HepG2 (cell line): ENCODE data around the gene GLT1D1.

ENCODE experiments used
- EP300 ChIP-seq, 3 experiments: sonication (generic) in 1 of 3; formaldehyde crosslinking in 1 of 3; IDR thresholded peaks; 2 replicates each; pipeline versions ENCODE4 v1.5.1 to v1.6.1; 2011 to 2020; ENCODE audit warnings: low read depth in 2 of 3, low read length in 2 of 3, borderline replicate concordance in 1 of 3, improper control_type of control experiment in 1 of 3, mild to moderate bottlenecking in 1 of 3, missing genetic modification reagents in 1 of 3, moderate library complexity in 1 of 3
- ESRRA ChIP-seq: sonication (generic); formaldehyde crosslinking; IDR thresholded peaks from 2 replicates; pipeline ENCODE4 v1.5.1; 2020; ENCODE audit warnings: mild to moderate bottlenecking, low read depth, missing genetic modification reagents
- GMEB1 ChIP-seq: sonication (generic); formaldehyde crosslinking; IDR thresholded peaks from 2 replicates; pipeline ENCODE4 v1.5.1; 2020; ENCODE audit warnings: missing genetic modification reagents, mild to moderate bottlenecking, borderline replicate concordance
- SOX6 ChIP-seq, 2 experiments: fragments of 450-650 bp in 1 of 2; sonication (generic) in 1 of 2; formaldehyde crosslinking in 1 of 2; IDR thresholded peaks; 2 replicates each; pipeline versions ENCODE4 v1.4.0 to v1.6.1; 2017 to 2020; ENCODE audit warnings: antibody characterized with exemption in 1 of 2, mild to moderate bottlenecking in 1 of 2, missing genetic modification reagents in 1 of 2

DNA sequence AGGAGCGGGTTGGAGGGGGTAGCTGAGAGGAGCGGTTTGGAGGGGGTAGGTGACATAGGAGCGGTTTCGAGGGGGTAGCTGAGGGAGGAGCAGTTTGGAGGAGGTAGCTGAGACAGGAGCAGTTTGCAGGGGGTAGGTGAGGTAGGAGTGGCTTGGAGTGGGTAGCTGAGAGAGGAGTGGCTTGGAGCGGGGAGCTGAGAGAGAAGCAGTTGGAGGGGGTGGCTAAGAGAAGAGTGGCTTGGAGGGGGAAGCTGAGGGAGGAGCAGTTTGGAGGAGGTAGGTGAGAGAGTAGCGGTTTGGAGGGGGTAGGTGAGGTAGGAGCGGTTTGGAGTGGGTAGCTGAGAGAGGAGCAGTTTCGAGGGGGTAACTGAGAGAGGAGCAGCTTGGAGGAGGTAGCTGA, 152.1 kb downstream of the GLT1D1 start:
- TF ChIP-seq EP300 (IDR thresholded peaks at IDR 0.05; ENCODE audit: low read depth in 2 of 2, low read length in 2 of 2) (no peak), EP300 (CRISPR knock-in tag; IDR thresholded peaks at IDR 0.05; ENCODE audit: borderline replicate concordance) (no peak), GMEB1 (CRISPR knock-in tag) (no peak), SOX6 (IDR thresholded peaks at IDR 0.05) (no peak), SOX6 (CRISPR knock-in tag; IDR thresholded peaks at IDR 0.05) (no peak), ESRRA (CRISPR knock-in tag) (no peak)
